GM18909 (cell line): Measurements from ENCODE around the gene RARG.
"Not testable (repeated sequence)": the region's sequence is repeated elsewhere in the genome, so short reads cannot be mapped to it uniquely, and the experiment has no call there.

Experiments used
- ATAC-seq: cut with Tn5 transposase; IDR thresholded peaks from one replicate; pipeline ENCODE4 v1.9.1; 2021; ENCODE audit warnings: mild to moderate bottlenecking; ENCODE audit not compliant: unreplicated experiment, poor library complexity

The RARG gene

DNA sequence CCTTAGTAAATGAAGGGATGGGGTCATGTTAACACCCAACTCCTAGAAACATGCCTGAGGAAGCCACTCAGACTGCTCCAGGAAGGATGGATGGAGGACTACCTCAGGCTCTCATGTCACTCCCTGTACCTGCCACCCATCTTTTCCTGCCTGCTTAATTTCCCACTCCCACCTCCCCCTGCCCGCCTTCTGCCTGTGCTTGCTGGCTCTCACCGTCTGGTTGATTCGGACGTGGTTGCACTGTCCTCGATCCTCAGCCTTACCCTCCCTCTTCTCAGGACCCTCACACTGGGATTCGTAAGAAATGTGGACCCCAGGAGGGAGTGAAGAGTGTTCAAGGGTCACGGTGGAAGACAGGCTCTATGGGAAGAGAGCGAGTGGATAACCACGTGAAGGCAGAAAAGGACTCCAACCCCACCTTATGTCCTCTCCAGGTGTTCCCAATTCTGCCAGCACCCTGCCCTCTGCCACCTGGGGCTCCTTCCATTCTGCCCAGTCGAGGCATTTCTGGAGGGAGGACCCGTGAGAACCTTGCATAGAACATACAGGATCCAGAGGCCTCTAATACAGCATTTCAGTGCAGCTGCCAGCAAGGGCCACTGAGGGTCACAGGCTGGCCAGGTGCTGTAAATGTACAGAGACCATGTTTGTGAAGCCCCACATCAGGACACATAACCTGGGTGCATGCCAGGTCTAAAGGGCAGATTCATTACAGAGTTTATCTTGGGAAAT, 37.9 kb downstream of the RARG start:
- no peak for ATAC-seq

DNA sequence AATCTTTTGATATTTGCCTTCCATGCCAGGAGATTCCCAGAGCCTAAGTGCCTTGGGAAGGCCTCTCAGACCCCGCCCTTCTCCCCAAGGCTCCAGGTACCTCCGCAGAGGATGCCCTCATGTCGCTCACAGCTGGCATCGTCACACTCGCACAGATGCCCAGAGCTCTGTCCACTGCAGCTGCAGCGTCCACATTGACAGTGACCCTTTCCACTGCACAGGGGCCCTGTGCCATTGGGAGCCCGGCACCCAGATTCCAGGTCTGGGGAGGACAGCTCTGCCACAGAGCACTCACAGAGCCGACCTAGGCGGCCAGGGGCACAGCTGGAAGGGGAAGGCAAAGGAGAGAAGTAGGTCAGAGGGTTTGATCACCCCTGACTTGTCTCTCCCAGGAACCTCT, 39.0 kb downstream of the RARG start:
- no peak for ATAC-seq

DNA sequence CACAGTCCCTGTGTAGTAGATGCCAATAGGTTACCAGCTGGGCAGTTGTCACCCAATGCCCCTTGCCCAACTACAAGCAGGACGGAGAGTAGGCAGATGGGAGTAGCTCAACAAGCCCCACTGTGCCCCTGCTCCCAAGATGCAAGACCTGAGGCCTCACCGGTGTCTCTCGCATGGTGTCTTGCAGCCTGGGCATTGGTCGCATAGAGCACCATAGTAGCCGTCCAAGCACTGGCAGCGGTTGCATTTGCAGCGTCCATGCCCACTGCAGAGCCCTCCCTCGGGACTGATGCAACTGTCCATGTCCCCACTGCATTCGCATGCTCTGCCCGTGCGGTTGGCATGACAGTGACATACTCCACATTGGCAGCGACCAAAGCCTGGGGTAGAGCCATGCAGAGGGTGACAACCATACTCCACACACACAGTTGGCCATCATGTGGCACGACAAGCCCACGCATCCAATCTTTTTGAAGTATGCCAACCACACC, 39.4 kb downstream of the RARG start:
- no peak for ATAC-seq

DNA sequence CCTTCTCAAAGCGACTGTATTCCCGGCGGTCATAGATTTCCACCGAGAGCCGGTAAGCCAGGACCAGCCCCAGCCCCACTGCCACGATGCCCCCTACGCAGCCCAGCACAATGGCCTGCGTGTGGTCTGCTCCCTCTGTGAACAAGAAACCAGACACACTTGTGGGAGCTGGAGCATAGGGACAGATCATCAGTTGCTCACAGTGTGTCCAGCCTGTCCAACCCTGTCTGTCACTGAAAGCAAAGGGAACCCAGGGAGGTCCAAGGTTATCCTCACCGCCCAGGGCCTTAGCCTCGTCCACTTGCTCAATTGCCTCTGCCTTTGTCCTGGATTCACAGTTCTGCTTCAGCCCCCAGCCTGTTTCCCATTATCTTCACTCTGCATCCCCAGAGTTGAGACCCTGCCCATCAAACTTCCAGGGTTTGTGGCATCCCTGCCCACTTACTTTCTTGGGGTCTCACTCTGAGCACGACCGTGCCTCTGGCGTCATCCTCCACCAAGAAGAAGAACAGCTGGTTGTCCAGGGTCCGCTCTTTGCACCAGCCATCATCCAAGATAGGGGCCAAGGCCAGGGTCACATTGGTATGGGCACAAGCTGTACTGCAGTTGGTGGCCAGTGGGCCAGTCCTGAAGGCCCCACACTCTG, 40.0 kb downstream of the RARG start:
- ATAC-seq, result no peak

DNA sequence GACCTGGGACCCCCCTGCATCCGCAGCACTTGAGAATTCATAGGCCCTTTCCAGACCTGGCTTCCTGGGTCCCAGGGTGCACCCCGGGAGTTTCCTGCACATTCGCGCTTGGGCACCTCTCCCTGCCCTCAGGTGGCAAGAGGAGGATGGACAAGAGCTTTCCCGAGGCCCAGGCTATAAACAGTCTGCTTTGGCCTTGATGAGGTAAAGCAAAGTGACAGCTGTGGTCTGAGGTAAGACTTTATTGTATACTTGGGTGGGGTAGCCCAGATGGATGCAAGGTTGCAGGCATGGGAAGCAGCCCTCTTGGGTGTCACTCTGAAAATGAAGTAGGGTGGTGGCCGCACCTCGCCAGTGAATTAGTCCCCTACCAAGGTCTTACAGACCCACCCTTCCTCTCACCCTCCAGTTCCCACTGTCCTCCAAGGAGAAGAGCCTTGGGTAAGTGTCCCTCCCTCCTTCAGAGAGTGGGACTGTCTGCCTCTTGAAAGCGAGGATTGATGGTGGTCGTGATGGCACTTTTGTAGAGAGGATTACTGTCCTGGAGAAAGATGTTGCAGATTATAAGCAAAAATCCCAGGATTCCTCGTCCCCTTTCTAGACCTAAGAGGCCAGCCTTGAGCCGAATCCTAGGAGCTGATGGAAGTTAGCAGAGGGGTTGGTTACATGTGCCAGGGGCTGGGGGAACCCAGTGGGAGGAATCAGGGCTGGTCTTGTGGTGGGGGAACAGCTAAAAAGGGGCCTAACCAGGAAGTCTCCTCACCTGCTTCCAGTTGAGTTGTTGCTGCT, 40.7 kb downstream of the RARG start:
- no peak for ATAC-seq

DNA sequence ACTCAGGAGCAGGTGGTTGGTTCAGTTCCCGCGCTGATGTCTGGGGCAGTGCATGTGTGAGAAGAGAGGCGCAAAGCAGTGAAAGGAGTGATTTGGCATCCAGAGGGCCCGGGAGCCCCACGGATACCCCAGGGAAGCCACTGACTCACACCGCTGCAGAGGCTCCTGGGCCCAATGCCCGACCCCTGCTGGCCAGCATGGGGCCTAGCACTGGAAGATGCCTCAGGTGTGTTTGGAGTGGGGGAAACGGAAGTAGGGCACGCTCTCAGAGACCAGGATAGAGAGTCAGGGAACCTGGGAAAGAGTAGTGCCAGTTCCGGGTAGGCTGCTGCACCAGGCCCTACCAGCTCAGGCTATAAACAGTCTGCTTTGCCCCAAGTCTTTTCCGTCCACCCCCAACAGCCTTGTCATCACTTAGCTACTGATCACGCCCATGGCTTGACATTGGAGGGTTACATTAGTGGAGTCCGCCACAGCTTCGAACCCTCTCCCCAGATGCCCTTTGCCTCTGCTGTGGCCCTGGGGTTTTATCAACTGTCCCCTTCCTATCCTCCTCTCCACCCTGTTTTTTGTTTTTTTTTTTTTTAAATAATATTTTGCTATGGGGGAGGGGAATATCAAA, 41.8 kb downstream of the RARG start:
- no peak for ATAC-seq

DNA sequence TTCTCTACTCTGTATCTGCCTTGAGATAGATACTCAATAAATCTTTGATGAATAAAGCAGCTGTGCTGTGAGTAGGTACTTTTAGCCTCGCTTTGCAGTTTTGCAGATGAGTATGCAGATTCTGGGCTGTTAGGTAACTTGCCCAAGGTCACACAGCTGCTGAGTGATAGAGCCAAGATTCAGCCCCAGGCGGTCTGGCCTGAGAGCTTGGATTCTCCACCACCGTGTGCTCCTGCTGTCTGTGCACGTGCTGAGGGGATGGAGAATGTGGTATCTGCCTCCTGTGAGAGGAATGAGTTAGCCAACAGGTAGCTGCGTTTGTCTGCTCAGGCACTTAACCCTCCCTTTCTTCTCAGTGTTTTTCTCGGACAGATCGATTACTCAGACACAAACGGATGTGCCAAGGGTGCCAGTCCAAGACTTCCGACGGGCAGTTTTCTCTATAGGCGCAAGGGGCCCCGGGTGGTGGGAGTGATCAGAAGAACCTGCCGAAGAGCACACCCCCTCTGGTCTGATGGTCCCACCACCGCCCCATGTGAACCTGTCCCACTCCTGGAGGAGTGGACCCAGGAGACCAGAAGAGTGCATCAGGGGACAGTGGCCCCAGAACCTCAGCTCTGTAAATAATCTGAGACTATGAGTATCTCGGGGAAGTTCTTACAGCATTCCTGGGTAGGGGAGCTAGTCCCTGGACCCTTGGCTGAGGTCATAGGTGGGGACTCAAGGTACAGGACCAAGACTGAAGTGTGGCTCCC, 44.7 kb downstream of the RARG start:
- no peak for ATAC-seq

DNA sequence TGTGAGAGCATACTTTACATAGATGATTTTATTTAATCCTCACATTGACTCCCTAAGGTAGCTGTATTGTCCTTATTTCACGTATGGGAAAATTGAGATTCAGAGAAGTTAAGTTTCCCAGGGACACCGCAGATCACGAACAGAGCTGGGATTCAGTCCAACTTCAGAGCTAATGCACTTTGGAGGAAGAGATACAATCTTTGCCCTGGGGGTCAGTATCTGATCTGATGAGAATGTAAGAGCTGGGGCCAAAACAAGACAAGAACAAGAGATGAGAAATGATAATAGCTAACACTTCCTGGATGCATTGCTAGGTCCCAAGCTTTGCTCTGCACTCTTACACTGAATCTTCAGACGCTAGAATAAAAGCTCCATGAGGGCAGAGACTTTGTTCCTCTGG, 45.3 kb downstream of the RARG start:
- ATAC-seq, result no peak

DNA sequence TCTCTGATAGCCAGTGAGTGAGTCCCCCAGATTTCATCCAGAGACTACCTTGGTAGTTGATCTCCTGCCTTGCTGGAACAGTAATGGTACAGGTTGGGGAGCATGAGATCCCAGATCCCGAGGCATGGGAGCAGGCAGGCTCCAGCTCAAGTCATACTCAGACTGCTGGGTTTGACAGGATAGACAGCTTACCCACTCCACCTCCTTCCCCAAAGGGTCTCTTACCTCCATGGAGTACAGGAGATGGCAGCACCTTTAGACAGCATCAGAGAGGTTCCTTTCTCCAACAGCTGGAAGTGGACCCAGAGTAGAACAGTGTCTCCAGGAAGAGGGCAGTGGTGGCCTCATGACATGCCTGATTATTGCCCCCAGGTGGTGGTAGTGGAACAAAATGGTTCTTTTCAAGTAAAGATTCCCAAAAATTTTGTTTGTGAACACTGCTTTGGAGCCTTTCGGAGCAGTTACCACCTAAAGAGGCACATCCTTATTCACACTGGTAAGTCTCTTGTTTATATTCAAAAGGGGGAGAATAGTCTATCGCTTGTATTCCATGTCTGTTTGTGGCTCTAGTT, 46.3 kb downstream of the RARG start:
- no peak for ATAC-seq

DNA sequence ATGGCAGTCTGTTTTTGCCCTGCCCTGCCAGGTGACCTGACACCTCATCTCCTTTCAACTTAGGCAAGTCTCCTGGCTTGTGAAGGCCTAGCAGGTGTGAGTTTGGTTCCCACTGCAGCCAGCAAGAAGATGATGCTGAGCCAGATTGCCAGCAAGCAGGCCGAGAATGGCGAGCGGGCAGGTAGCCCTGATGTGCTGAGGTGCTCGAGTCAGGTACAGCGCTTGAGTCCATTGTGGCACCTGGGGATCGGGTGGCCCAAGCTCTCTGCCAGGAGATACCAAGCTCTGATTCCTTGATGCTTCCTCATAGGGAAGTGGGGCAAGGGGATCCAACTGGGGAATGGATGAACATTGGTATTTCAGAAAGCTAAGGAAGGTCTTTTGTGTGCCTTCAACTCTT, 47.2 kb downstream of the RARG start:
- no peak for ATAC-seq

DNA sequence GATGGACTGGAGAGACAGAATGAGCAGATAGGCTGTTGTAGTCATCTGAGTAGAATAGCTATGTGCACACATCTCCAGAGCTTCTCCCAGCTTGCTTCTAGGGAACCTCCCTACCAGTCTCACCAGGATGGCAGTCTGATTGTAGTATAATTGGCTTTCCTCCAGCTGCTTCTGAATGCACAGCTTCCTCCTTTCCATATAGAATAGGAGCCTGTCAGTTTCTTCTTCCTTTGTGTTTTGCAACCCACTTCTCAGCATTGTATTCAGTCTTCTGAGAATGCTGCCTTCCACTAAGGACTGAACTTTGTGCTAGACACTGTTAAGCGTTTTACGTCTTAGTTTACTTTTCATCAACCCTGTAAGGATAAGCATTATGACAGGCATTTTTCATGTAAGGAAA, 49.1 kb downstream of the RARG start:
- no peak for ATAC-seq

DNA sequence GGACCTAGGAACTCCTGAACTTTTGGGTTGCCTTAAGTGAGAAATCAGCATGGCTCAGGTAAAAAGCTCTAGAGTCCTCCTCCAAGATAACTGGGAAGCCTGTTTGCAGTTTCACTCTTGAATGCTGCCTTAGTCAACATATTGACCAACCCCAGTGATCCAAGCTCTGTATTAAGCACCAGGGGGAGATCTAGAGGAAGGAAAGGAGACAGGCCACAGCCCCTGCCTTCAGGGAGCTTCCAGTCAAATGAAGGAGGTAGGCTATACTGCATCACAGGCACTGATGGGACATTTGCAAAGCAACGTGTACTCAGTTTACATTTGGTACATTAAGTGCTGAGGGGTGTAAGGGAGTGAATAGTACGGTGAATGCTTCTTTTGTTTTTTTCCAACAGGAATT, 50.1 kb downstream of the RARG start:
- no peak for ATAC-seq

DNA sequence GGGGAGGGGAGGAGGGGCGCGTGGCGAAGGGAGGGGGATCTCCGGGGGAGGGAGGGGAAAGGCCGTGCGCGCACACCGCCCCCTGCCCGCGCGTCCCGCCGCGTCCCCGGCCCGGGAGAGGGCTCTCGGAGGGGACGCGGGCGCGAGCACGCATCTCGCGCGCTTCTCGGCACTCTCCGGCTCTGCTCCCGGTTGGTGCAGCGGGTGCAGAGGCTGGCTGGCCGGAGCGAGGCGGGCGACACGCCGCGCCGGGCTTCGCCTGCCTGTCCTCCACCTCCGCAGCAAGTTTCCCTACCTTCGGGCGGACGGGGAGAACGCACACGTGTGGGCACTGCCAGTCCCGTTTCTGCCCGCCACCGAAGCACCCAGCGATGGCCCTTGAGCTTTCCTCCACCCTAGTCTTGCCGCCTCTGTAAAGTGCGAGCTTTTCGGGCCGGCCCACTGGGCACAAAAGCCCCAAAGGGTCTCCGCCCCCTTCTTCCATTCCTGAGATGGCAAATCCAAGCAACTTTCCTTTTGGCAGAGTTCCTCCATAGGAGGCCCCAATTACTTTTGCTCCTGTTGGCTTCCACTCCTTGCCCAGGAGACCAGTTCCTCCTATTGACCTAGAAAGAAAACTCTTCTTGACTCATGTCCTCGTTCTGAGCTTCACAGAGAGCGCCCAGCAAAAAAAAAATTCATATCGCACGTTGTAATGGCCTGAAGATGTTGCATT, 50.9 kb downstream of the RARG start:
- peak; percentile 48 for ATAC-seq

DNA sequence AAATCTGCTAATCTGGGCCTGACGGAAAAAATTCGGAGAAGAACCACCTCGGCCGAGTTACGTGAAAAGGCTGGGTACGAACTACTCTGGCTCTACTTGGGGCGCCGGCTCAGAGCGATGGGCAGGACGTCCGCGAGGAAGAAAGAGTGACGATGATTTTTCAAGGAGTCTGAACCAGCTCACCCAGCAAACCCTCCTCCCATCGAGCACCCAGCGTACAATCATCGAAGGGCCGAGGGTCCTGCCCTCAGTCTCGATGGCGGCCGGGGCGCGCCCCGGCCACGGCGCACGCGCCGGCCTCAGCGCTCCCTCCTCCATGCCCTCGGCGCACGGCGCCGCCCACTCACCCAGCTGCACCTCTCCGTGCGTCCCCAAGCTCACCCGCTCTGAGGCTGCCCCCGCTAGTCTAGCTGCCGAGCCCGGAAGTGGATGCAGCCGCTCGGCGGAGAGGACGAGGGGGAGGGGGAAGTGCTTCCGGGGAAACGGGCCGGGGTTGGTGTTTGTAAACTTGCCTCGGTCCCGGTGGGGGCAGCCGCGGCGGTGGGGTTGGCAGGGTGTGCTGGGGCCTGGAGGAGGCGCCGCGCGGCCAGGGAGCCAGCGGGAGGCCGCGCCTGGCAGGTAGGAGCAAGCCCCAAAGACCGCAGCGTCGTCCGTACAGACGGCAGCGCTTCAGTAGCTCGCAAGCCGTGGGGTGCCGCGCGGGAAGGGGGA, 51.6 kb downstream of the RARG start, which contains the start of the genes CSAD and ZNF740:
TSS of gene CSAD (minus strand) at position 706 of the 711 bp plus-strand sequence. CDS start 7,455 bp downstream, outside the sequence.
TSS of gene ZNF740 (plus strand) at position 503 of the 711 bp plus-strand sequence. CDS start 1,262 bp downstream, outside the sequence.
- ATAC-seq, result peak; percentile 92

DNA sequence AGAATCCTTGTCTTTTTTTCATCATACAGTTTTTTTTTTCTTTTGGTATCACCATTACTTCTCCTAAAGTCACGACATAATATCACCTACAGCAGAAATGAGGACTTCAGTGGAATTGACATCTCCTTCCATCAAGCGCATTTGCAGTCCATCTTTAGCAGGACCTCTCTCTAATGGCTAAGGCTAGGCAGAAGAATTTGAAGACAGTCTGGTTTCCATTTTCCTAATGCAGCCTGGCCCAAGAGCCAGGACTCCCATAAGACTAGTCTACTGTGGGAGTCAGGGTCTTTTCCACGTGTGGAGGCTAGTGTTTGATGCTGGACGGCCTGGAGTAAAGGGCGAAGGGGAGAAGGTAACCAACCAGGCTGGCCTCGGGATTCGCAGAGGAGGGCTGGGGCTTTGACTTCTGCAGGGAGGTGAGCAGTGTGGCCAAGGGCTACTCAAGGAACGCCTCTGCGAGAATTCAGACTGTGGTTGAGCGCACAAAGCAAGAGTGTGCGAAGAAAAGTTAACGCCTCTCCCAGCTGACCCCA, 52.3 kb downstream of the RARG start:
- peak; percentile 14 for ATAC-seq

DNA sequence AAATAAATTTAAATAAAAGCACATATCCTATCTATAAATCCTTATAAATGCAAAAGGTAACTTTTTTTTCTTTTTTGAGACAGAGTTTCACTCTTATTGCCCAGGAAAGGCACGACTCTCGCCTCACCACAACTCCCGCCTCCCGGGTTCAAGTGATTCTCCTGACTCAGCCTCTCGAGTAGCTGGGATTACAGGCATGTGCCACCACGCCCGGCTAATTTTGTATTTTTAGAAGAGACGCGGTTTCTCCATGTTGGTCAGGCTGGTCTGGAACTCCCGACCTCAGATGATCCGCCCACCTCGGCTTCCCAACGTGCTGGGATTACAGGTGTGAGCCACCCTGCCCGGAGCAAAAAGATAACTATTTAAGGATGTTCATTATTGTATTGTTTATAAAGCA, 53.2 kb downstream of the RARG start:
- ATAC-seq, result not testable (repeated sequence)

DNA sequence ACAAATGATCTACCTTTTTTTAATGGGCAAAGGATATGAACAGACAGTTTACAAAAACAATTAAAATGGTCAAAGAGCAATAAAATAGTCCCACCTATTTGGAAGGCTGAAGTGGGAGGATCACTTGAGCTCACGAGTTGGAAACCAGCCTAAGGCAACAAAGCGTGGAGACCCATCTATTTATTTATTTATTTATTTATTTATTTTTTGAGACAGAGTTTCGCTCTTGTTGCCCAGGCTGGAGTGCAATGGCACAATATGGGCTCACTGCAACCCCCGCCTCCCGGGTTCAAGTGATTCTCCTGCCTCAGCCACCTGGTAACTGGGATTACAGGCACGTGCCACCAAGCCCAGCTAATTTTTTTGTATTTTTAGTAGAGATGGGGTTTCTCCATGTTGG, 54.6 kb downstream of the RARG start:
- not testable (repeated sequence) for ATAC-seq

DNA sequence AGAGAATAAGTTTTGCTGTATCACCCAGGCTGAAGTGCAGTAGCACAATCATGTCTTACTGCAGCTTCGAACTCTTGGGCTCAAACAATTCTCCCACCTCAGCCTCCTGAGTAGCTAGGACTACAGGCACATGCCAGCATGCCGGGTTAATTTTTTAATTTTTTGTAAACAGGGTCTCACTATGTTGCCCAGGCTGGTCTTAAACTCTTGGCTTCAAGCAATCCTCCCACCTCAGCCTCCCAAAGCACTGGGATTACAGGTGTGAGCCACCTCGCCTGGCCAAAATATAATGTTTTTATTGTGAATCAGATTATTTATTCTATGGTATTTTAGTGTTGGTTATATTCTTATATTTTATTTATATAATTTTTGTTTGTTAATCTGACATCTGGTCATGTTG, 55.3 kb downstream of the RARG start:
- no peak for ATAC-seq
